HG02840 (cell line): Measurements from ENCODE around the gene ABCG1.
"Not testable (repeated sequence)": the region's sequence is repeated elsewhere in the genome, so short reads cannot be mapped to it uniquely, and the experiment has no call there.

ENCODE experiments used
- ATAC-seq: cut with Tn5 transposase; IDR thresholded peaks from one replicate; pipeline ENCODE4 v1.9.1; 2021; ENCODE audit warnings: mild to moderate bottlenecking, moderate library complexity, moderate number of reproducible peaks; ENCODE audit not compliant: unreplicated experiment, low FRiP score

The ABCG1 gene

GRCh38 chr21:42285569-42286245 is 66.8 kb downstream of the ABCG1 start:
- ATAC-seq: no peak

DNA sequence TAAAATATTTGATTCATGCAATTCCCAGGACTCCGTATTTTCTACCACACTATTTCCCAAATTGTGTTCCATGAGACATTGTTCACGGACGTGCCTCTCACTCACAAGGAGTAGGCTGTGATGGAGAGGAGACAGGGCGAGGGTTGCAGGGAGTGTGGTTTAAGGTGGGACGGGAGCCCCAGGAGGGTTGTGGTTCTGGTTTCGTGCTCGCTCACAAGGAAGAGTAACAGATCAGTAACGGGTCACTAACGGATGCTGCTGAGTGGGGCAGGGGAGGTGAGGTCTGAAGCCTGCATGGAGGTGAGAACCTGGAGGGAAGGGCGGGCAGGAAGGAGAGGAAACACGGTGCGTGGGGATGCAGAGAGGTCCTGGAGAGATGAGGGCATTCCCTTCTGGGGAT is 67.5 kb downstream of the ABCG1 start:
- ATAC-seq: no peak

GRCh38 chr21:42287193-42288083 is 68.5 kb downstream of the ABCG1 start:
- no peak for ATAC-seq

GRCh38 chr21:42288962-42289361 is 70.0 kb downstream of the ABCG1 start:
- ATAC-seq: no peak

- ATAC-seq: no peak
These were observed 71.0 kb downstream of the ABCG1 start for GRCh38 chr21:42289926-42290325.

- ATAC-seq: no peak
These were observed 71.6 kb downstream of the ABCG1 start for GRCh38 chr21:42290505-42290904.

- ATAC-seq: no peak
These were observed 72.2 kb downstream of the ABCG1 start for GRCh38 chr21:42291003-42291750.

GRCh38 chr21:42291751-42292562 is 73.0 kb downstream of the ABCG1 start:
- ATAC-seq: no peak

DNA sequence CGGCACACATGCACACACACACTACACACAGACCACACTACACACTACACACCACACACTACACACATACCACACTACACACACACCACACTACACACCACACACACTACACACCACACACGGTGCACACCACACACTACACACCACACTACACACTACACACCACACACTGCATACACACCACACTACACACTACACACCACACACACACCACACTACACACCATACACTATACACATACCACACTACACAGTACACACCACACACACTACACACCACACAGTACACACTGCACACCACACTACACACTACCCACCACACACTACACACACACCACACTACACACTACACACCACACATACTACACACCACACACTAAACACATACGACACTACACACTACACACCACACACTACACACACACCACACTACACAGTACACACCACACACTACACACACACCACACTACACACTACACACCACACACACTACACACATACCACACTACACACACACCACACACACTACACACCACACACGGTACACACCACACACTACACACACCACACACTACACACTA is 73.7 kb downstream of the ABCG1 start:
- ATAC-seq: not testable (repeated sequence)

- ATAC-seq: no peak
These were observed 74.8 kb downstream of the ABCG1 start for GRCh38 chr21:42293649-42294272.

DNA sequence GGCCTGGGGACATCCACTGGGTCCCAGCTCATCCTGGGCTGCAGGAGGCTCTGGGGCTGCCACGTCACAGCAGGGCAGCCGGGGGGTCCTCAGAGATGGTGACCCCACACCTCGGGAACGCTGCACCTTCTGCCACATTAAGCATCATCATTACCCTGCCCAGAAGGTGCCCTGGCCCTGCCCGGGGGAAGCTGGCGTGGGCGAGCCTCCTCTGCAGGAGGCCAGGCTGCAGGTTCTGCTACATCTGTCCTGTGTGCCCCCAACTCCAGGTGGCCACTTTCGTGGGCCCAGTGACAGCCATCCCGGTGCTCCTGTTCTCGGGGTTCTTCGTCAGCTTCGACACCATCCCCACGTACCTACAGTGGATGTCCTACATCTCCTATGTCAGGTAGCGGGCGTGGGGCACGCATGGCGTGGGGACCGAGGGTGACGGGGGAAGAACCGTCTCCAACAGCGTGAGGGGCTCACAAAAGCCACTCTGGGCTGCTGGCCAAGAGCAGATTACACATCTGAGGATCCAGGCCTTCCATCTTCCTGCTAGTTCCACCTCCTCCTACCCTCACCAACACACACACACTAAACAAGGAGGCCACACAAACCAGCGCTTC is 75.4 kb downstream of the ABCG1 start:
- ATAC-seq: no peak

- ATAC-seq: no peak
These were observed 76.9 kb downstream of the ABCG1 start for GRCh38 chr21:42295845-42296244.

DNA sequence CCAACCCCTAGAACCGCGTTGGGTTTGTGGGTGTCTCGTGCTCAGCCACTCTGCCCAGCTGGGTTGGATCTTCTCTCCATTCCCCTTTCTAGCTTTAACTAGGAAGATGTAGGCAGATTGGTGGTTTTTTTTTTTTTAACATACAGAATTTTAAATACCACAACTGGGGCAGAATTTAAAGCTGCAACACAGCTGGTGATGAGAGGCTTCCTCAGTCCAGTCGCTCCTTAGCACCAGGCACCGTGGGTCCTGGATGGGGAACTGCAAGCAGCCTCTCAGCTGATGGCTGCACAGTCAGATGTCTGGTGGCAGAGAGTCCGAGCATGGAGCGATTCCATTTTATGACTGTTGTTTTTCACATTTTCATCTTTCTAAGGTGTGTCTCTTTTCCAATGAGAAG is 77.6 kb downstream of the ABCG1 start:
- no peak for ATAC-seq

- ATAC-seq: no peak
These were observed 78.4 kb downstream of the ABCG1 start for GRCh38 chr21:42297377-42297776.

DNA sequence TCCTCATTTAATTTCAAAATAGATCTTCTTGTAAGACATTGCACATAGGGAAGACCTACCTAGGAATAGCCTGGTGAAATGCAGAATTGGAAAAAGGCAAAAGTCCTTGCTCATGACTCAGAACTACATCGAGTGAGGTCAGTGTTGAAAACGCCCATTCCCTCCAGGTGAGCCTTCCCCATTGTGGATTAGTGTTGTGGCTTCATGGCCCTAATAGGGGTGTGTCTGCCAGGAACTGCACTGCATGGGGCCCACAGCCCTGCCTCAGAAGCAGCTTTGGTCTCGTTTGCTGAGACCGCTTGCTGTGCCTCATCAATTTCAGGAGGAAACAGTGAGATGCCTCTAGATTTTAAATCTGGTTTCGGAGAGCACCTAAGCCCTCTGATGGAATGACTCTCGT is 79.3 kb downstream of the ABCG1 start:
- ATAC-seq: no peak

DNA sequence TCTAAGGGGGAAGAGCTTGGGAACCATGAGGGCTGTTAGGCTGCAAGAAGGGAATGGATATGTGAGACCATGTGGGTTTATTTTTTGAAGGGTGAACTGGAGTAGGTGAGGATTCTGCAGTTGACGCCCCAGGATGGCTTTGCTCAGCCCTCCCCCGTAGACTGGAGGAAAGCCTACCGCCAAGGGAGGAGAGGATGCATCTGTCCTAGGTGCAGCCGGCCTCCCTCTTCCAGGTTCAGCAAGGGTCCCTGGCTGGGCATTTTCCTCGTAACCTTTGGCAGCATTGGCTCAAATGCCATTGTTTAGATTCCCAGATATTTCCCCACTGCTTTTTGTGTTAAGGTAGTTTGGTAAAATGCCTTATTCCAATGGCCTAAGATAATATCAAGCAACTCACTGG is 79.7 kb downstream of the ABCG1 start:
- no peak for ATAC-seq

GRCh38 chr21:42299324-42300044 is 80.5 kb downstream of the ABCG1 start:
- no peak for ATAC-seq

GRCh38 chr21:42300045-42300583 is 81.2 kb downstream of the ABCG1 start:
- ATAC-seq: no peak
